Fibroblast of upper back skin (primary cell): Measurements from ENCODE around the gene KLF17.
A peak's percentile ranks its signal among the peaks of the same experiment; 100 is the strongest.

Source experiments
- DNase-seq: peaks from one replicate; pipeline ENCODE4 v3.0.0-alpha.2; 2013

KLF17 gene

DNA sequence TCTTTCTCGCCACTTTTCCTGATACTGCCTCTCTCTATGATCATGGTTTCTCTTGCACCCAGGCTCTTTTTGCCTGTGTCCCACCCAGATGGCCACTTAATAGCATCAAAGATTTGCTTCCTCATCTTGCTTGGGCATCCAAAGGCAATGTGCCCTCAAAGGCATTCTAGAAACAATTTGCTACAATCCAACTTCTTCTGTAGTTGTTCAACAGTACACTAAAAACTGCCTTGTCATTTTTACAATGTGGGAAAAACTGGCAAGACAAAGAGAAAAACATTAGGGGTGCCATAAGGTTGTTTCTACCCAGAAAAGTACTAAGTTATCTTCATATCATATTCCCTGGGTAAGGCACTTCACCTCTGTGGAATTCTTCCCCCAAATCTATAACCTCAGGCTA, 39.3 kb downstream of the KLF17 start:
- DNase-seq, result no peak

DNA sequence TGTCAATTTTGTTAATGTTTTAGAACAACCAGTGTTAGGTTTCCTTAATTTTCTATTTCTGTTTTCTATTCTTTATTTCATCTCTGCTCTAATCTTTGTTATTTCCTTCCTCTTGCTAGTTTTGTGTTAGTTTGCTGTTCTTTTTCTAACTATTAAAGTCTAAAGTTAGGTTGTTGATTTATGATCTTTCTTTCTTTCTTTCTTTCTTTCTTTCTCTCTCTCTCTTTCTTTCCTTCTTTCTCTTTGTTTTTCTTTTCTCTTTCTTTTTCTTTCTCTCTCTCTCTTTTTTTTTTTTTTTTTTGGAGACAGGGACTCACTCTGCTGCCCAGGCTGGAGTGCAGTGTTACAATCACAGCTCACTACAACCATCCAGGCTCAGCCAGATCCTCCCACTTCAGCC, 40.2 kb downstream of the KLF17 start:
- no peak for DNase-seq

DNA sequence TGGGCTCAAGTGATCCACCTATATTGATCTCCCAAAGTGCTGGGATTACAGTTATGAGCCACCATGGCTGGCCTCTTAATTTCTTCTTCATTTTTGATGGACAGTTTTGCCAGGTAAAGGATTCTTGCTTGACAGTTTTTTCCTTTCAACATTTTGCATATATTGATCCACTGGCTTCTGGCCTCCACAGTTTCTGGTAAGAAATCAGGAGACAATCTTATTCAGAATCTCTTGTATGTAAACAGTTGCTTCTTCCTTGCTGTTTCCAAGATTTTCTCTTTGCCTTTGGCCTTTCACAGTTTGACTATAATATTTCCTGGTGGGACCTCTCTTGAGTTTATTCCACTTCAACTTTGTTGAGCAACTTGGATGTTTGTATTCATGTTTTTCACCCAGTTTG, 42.9 kb downstream of the KLF17 start:
- no peak for DNase-seq

DNA sequence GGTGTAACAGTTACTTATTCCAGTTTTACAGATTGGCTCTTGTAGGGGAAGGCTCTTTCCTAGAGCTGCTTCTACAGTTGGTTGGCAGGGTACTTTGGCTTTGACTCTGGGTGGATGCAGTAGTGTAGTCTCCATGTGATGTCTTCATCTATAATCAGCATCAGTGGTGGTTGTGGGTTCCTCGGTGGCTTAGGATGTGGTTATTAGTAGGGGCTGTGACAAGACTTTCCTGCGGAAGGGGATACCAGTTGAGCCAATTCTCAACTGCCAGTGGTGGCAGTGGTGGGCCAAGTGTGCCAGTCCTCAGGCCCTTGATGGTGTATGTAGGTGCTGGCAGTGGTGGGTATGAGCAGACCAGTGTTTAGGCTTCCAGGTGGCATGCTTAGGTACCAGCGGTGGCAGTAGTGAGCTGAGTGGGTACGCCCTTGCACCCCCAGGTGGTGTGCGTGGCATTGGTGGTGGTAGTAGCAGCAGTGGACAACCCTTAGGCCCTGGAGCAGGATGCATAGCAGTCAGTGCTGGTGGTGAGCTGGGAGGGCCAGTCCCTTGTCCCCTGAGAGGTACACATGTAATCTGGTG, 50.0 kb downstream of the KLF17 start:
- no peak for DNase-seq

DNA sequence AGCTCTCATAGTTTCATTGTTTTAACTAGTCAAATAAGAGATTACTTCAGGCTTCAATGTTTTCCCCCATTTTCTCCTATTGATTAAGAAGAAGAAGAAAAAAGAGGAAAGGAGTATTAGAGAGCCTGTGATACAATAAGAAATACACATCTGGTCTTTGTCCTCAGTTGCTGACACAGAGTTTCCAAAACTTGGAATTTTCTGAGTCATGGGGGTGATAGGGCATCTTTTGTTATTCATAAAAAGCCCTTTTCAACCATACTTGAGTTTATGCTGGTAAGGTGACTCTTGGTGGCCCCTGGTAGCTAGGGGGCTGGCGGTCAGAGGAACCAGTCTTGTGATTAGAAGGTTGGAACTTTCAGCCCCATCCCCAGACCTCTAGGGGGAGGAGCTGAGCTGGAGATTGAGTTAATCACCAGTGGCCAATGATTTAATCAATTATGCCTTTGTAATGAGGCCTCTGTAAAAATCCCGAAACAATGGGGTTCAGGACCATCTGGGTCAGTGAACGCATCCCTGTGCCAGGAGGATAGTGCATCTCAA, 51.7 kb downstream of the KLF17 start:
- peak; percentile 16 for DNase-seq

DNA sequence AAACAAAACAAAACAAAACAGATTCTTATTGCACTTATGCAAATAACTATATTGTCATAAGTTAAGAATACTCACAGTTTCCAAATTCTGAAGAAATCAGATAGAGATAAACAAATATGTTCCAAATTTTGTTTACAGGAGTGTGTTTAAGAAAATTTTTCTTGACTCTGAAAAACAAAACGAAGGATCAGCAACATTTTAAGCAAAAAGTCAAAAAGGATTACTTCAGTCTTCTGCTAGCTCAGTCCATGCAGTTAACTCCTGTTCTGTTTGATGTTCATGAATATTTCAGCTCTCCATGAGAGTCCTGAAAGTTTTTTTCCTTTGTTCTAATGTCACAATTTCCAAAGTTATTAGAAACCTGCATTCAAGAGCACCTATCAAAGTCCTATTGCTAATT, 56.0 kb downstream of the KLF17 start:
- DNase-seq, result no peak
